GM21529 (cell line): ENCODE data around the gene UBE2D4.
"Not testable (repeated sequence)": the region's sequence is repeated elsewhere in the genome, so short reads cannot be mapped to it uniquely, and the experiment has no call there.

Experiments
- ATAC-seq: cut with Tn5 transposase; IDR thresholded peaks from one replicate; pipeline ENCODE4 v1.9.1; 2021; ENCODE audit not compliant: unreplicated experiment

Gene UBE2D4

GRCh38 chr7:43925984-43926797 is at the start of gene UBE2D4:
Gene UBE2D4 (plus strand): TSS chr7:43926436. CDS start chr7:43926533, 97 bp downstream.
- peak; percentile 93 for ATAC-seq

- no peak for ATAC-seq
These were observed 49.1 kb upstream of the UBE2D4 start for GRCh38 chr7:43876976-43877745.

- no peak for ATAC-seq
These were observed 48.0 kb upstream of the UBE2D4 start for GRCh38 chr7:43877968-43878864.

GRCh38 chr7:43878867-43879266 is 47.4 kb upstream of the UBE2D4 start:
- ATAC-seq: no peak

- ATAC-seq: no peak
These were observed 46.8 kb upstream of the UBE2D4 start for GRCh38 chr7:43879477-43879876.

GRCh38 chr7:43880596-43880995 is 45.6 kb upstream of the UBE2D4 start:
- no peak for ATAC-seq

GRCh38 chr7:43884209-43884608 is 42.0 kb upstream of the UBE2D4 start:
- ATAC-seq: no peak

GRCh38 chr7:43884617-43885016 is 41.6 kb upstream of the UBE2D4 start:
- no peak for ATAC-seq

GRCh38 chr7:43888993-43889945 is 37.0 kb upstream of the UBE2D4 start:
- ATAC-seq: no peak

GRCh38 chr7:43890468-43890867 is 35.8 kb upstream of the UBE2D4 start:
- ATAC-seq: no peak

GRCh38 chr7:43891069-43891955 is 34.9 kb upstream of the UBE2D4 start:
- no peak for ATAC-seq

GRCh38 chr7:43895847-43896415 is 30.3 kb upstream of the UBE2D4 start:
- ATAC-seq: no peak

GRCh38 chr7:43898571-43898970 is 27.7 kb upstream of the UBE2D4 start:
- ATAC-seq: not testable (repeated sequence)

- ATAC-seq: no peak
These were observed 23.6 kb upstream of the UBE2D4 start for GRCh38 chr7:43902542-43903054.

- no peak for ATAC-seq
These were observed 21.6 kb upstream of the UBE2D4 start for GRCh38 chr7:43904533-43905208.

- ATAC-seq: no peak
These were observed 20.9 kb upstream of the UBE2D4 start for GRCh38 chr7:43905209-43905946.

GRCh38 chr7:43905956-43906330 is 20.3 kb upstream of the UBE2D4 start:
- peak; percentile 39 for ATAC-seq
